CD4-positive, alpha-beta T cell (primary cell): ENCODE data around the gene GFOD1. TPM values are rescaled to one million over a fixed set of nuclear protein-coding genes. Genes with fewer than 3 reads are reported as not detected.

ENCODE experiments used
- ATAC-seq: fragments of 200-7000 bp; cut with Tn5 transposase; one replicate; pipeline ENCODE4 v1.10.0; 2022; ENCODE audit warnings: mild to moderate bottlenecking; ENCODE audit not compliant: poor library complexity
- CTCF ChIA-PET: fragments of 350-600 bp; sonication (Branson Sonifier 250); formaldehyde crosslinking; loops from one replicate; lab custom pipeline; 2021; ENCODE audit warnings: antibody characterized with exemption, inconsistent platforms; lab: Charles Lee
- POLR2A ChIA-PET: fragments of 350-600 bp; sonication (Branson Sonifier 250); formaldehyde crosslinking; loops from one replicate; lab custom pipeline; 2021; ENCODE audit warnings: antibody characterized with exemption, inconsistent platforms; lab: Charles Lee
- DNase-seq, 14 experiments: peaks; one replicate each; pipeline ENCODE4 v3.0.0-alpha.2; 2013 to 2020; ENCODE audit warnings: mixed read lengths in 2 of 14
- H3K27ac ChIP-seq, 2 donors: one replicate each; pipeline versions ENCODE4 v1.5.1 to v1.7.0; 2013; ENCODE audit warnings: low read length in 2 of 2, low read depth in 1 of 2, mild to moderate bottlenecking in 1 of 2
- H3K27me3 ChIP-seq, 2 experiments: 1 replicate in 1 of 2; 2 replicates in 1 of 2; pipeline versions ENCODE4 v1.6.1 to v1.7.0; 2013; ENCODE audit warnings: low read length in 2 of 2, control low read depth in 1 of 2, mild to moderate bottlenecking in 1 of 2, moderate library complexity in 1 of 2; ENCODE audit not compliant: insufficient read depth in 2 of 2, control insufficient read depth in 1 of 2
- H3K36me3 ChIP-seq: one replicate; pipeline ENCODE4 v1.6.1; 2013; ENCODE audit warnings: low read length, control low read depth; ENCODE audit not compliant: insufficient read depth
- H3K4me1 ChIP-seq: one replicate; pipeline ENCODE4 v1.6.1; 2013; ENCODE audit warnings: low read length, control low read depth; ENCODE audit not compliant: insufficient read depth
- H3K4me3 ChIP-seq: one replicate; pipeline ENCODE4 v1.5.1; 2013; ENCODE audit warnings: mild to moderate bottlenecking, low read length, moderate library complexity
- H3K9me3 ChIP-seq, 2 experiments: 1 replicate in 1 of 2; 2 replicates in 1 of 2; pipeline versions ENCODE4 v1.6.1 to v1.7.0; 2013; ENCODE audit warnings: low read length in 2 of 2, mild to moderate bottlenecking in 2 of 2, control low read depth in 1 of 2, moderate library complexity in 1 of 2; ENCODE audit not compliant: control insufficient read depth in 1 of 2, insufficient read depth in 1 of 2
- H3K27ac Mint-ChIP-seq: one replicate; pipeline ENCODE4 v1.8.0; 2020; ENCODE audit warnings: mixed read lengths
- H3K27me3 Mint-ChIP-seq: one replicate; pipeline ENCODE4 v1.8.0; 2021; ENCODE audit warnings: mixed read lengths
- H3K36me3 Mint-ChIP-seq: one replicate; pipeline ENCODE4 v1.8.0; 2021; ENCODE audit warnings: low read depth, mixed read lengths
- H3K4me1 Mint-ChIP-seq: one replicate; pipeline ENCODE4 v1.8.0; 2021; ENCODE audit warnings: low read depth, mixed read lengths
- H3K4me3 Mint-ChIP-seq: one replicate; pipeline ENCODE4 v1.8.0; 2020; ENCODE audit warnings: mild to moderate bottlenecking, mixed read lengths
- H3K9me3 Mint-ChIP-seq: one replicate; pipeline ENCODE4 v1.8.0; 2020; ENCODE audit warnings: mixed read lengths
- CTCF ChIP-seq: fragments of 200-600 bp; IDR thresholded peaks from one replicate; pipeline ENCODE4 v1.8.0; 2022; ENCODE audit warnings: antibody characterized with exemption, mild to moderate bottlenecking
- intact Hi-C, 2 experiments: fragments of 100-400 bp; cut with DNase I in 1 of 2; cut with micrococcal nuclease in 1 of 2; formaldehyde crosslinking; loops; one replicate each; pipeline versions ENCODE4 v1.15.1 to v1.9.0; 2023 to 2025; cut with DNase I, micrococcal nuclease
- total RNA-seq, 174 experiments: library from RNA in 2 of 174; stranded (reverse) in 2 of 174; gene quantifications; one replicate each; pipeline ENCODE4 v1.2.3 and lab custom pipeline; 2021 to 2026

The GFOD1 gene
- total RNA-seq, 2 experiments from 2014 or later, result 1.3 to 2.0 TPM

- no peak for ATAC-seq
- no peaks in the 10 kb centered on the region for H3K9me3 Mint-ChIP-seq
- H3K27ac ChIP-seq, result no peak overlapping the region
- H3K4me1 Mint-ChIP-seq, result peaks cover 4% of the 10 kb centered on the region
- H3K27ac Mint-ChIP-seq, result no peak overlapping the region
- H3K36me3 Mint-ChIP-seq, result no peaks in the 10 kb centered on the region
- no peak for TF ChIP-seq CTCF
- H3K36me3 ChIP-seq, result no peaks in the 10 kb centered on the region
- H3K4me3 Mint-ChIP-seq, result no peak overlapping the region
- intact Hi-C loops, result no loop called here
- POLR2A ChIA-PET, result no interaction called here
- CTCF ChIA-PET, result no interaction called here
- no peaks in the 10 kb centered on the region for H3K27me3 Mint-ChIP-seq
- no peak overlapping the region for H3K4me3 ChIP-seq
- H3K27me3 ChIP-seq, result no peaks in the 10 kb centered on the region
- H3K4me1 ChIP-seq, result peaks cover 8% of the 10 kb centered on the region
- no peaks in the 10 kb centered on the region for H3K9me3 ChIP-seq
- no peak for DNase-seq
Measured at GRCh38 chr6:13372076-13372475, 115.3 kb downstream of the GFOD1 start.

GRCh38 chr6:13371421-13372072, 115.9 kb downstream of the GFOD1 start:
- ATAC-seq, result no peak
- intact Hi-C loops, result no loop called here
- peaks cover 4% of the 10 kb centered on the region for H3K4me1 Mint-ChIP-seq
- H3K27ac Mint-ChIP-seq, result no peak overlapping the region
- Histone ChIP-seq H3K9me3 (no peaks in the 10 kb centered on the region), H3K27ac (no peak overlapping the region), H3K27me3 (no peaks in the 10 kb centered on the region), H3K4me1 (peaks cover 8% of the 10 kb centered on the region), H3K36me3 (no peaks in the 10 kb centered on the region), H3K4me3 (no peak overlapping the region)
- CTCF ChIA-PET, result no interaction called here
- DNase-seq, result no peak
- no peaks in the 10 kb centered on the region for H3K36me3 Mint-ChIP-seq
- POLR2A ChIA-PET, result no interaction called here
- H3K9me3 Mint-ChIP-seq, result no peaks in the 10 kb centered on the region
- H3K4me3 Mint-ChIP-seq, result no peak overlapping the region
- H3K27me3 Mint-ChIP-seq, result no peaks in the 10 kb centered on the region
- TF ChIP-seq CTCF, result no peak

GRCh38 chr6:13370623-13371022, 116.8 kb downstream of the GFOD1 start:
- no peak overlapping the region for H3K4me3 ChIP-seq
- DNase-seq, result no peak
- peaks cover 7% of the 10 kb centered on the region for H3K4me1 ChIP-seq
- Mint-ChIP-seq H3K4me3 (no peak overlapping the region), H3K27ac (no peak overlapping the region), H3K36me3 (no peaks in the 10 kb centered on the region), H3K27me3 (no peaks in the 10 kb centered on the region), H3K4me1 (peaks cover 4% of the 10 kb centered on the region), H3K9me3 (no peaks in the 10 kb centered on the region)
- intact Hi-C loops, result no loop called here
- no peaks in the 10 kb centered on the region for H3K9me3 ChIP-seq
- ATAC-seq, result no peak
- CTCF ChIA-PET, result no interaction called here
- no peaks in the 10 kb centered on the region for H3K27me3 ChIP-seq
- H3K36me3 ChIP-seq, result no peaks in the 10 kb centered on the region
- TF ChIP-seq CTCF, result no peak
- H3K27ac ChIP-seq, result no peak overlapping the region
- POLR2A ChIA-PET, result no interaction called here
